Measurements from ENCODE around the gene ABCC3. TPM values are rescaled to one million over a fixed set of nuclear protein-coding genes. Genes with fewer than 3 reads are reported as not detected.

Gene ABCC3
- total and polyA plus RNA-seq, 2 of the 8 experiments (the other 6 are each of a cell fraction or from before 2014, with no cell fraction given) = 0.35 to 0.37 TPM

DNA sequence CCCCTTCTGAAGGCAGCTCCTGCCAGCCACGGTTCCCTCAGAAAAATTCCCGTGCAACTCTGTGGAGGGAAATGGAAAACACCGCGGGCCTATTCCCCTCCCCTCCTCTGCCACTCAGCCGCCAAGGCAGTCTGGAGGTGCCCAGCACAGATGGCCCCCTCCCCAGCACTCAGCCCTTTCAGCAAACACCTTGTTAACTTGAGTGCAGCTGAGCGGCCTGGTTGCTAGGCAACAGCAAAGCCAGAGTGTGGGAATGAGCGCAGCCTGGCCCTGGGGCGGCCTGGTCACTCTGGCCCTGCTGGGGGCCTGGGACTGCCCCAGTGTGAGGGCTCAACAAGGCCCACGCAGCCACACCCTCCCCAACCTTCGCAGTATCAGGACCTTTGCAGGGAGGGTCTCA lies 41.4 kb upstream of the ABCC3 start:
- CTCF ChIA-PET (ENCODE audit: partially characterized antibody) = interaction anchor here (0.8 to 3.3 kb wide), 17 partner anchors 11 to 111 kb away, joined by 3 to 16 read pairs (median 4); partner anchors contain the start of gene SPATA20
- FAIRE-seq = no peak
- WGBS, 2 experiments (ENCODE audit: extremely low coverage in 1 of 2, insufficient coverage in 1 of 2, insufficient read length in 1 of 2, insufficient replicate concordance in 2 of 2, low coverage in 1 of 2, low lambda C conversion rate in 2 of 2, missing lambda C conversion rate in 1 of 2) = 61% methylated on average over 7 of the region's 10 CpGs; no CpG with 5 or more reads in 1 of the 2 experiments

More for the DNA sequence above, 41.4 kb upstream of the ABCC3 start:
- no peak overlapping the region for H3K9ac ChIP-seq (replicated peaks in 1 of 4; ENCODE audit: extremely low read depth in 1 of 4, low read depth in 3 of 4, low read length in 3 of 4)
- H3K14ac ChIP-seq (ENCODE audit: insufficient read length) = no peak overlapping the region
- no peaks in the 10 kb centered on the region; a peak in 1 of 7 replicates for H3K27me3 ChIP-seq (replicated peaks in 1 of 4; ENCODE audit: control insufficient read depth in 3 of 4, extremely low read depth in 1 of 4, insufficient read depth in 3 of 4, low read length in 3 of 4)
- no peak overlapping the region for H4K8ac ChIP-seq (ENCODE audit: extremely low read depth, insufficient read depth, low read length)
- peaks cover 0 to 12% (median 7%) of the 10 kb centered on the region in 4 experiments; a peak in 6 of 7 replicates for H3K4me1 ChIP-seq (replicated peaks in 1 of 4; ENCODE audit: control insufficient read depth in 3 of 4, insufficient read depth in 4 of 4, low read length in 3 of 4)
- no peak overlapping the region for H2BK15ac ChIP-seq (ENCODE audit: low read length)
- no peak overlapping the region for H2BK120ac ChIP-seq (replicated peaks; ENCODE audit: low read depth, low read length)
- H2BK20ac ChIP-seq (ENCODE audit: low read length) = no peak overlapping the region
- no peak overlapping the region for H3K23ac ChIP-seq (ENCODE audit: insufficient read length)
- H3K56ac ChIP-seq (replicated peaks; ENCODE audit: insufficient read length, low read depth, low read length) = no peak overlapping the region
- no peak overlapping the region for H3K4ac ChIP-seq (replicated peaks; ENCODE audit: insufficient read length, low read depth, low read length)
- H3K9me3 ChIP-seq (ENCODE audit: insufficient read depth in 2 of 2, low read depth in 1 of 2, low read length in 1 of 2) = no peaks in the 10 kb centered on the region
- no peak overlapping the region for H2AK5ac ChIP-seq (ENCODE audit: low read depth, low read length)
- H3K4me2 ChIP-seq (ENCODE audit: insufficient read depth in 1 of 2, low read depth in 2 of 2, low read length in 2 of 2) = no peak overlapping the region
- no peak overlapping the region for H3K27ac ChIP-seq (ENCODE audit: low read depth, low read length)
- H3K18ac ChIP-seq (ENCODE audit: extremely low read depth, low read length) = no peak overlapping the region
- no peaks in the 10 kb centered on the region for H3K36me3 ChIP-seq (ENCODE audit: control insufficient read depth in 2 of 4, insufficient read depth in 4 of 4, low read length in 3 of 4)
- H2AFZ ChIP-seq (ENCODE audit: low read length) = no peak overlapping the region
- H3K79me1 ChIP-seq (ENCODE audit: low read depth, low read length) = no peaks in the 10 kb centered on the region
- 0 out of 4 replicates have a peak, but pooled peaks of 1 of the 2 experiments have one; percentile 26 for TF ChIP-seq SIN3A (conservative IDR thresholded peaks at IDR 0.05 in 1 of 2, IDR thresholded peaks at IDR 0.05 in 1 of 2; ENCODE audit: low read depth in 1 of 2, low read length in 2 of 2)
- TF ChIP-seq NANOG (IDR thresholded peaks at IDR 0.05; ENCODE audit: insufficient read depth, low read depth, low read length, poor library complexity, severe bottlenecking) = no peak
- H4K20me1 ChIP-seq (replicated peaks in 1 of 2; ENCODE audit: control insufficient read depth in 1 of 2, insufficient read depth in 2 of 2, low read length in 2 of 2) = peaks cover 2 to 3% of the 10 kb centered on the region in 2 experiments
- H3K79me2 ChIP-seq (ENCODE audit: control insufficient read depth in 1 of 2, insufficient read depth in 2 of 2, low read length in 2 of 2) = no peaks in the 10 kb centered on the region
- 0 out of 2 replicates have a peak overlapping the region, but pooled peaks have one; percentile 5 for H2BK12ac ChIP-seq (ENCODE audit: low read depth, low read length)
- H4K91ac ChIP-seq (replicated peaks; ENCODE audit: insufficient read length, low read length) = no peak overlapping the region
- peak in 1 of 2 experiments; percentile 66 for DNase-seq (ENCODE audit: low read depth in 1 of 2, low spot score in 2 of 2)
- H3K4me3 ChIP-seq (ENCODE audit: extremely low read depth in 1 of 4, insufficient read depth in 2 of 4, low read depth in 3 of 4, low read length in 4 of 4) = no peak overlapping the region; a peak in 1 of 8 replicates
- no peaks in the 10 kb centered on the region for H3K23me2 ChIP-seq (ENCODE audit: low read depth, low read length)
- H2BK5ac ChIP-seq (ENCODE audit: low read depth, low read length) = no peak overlapping the region
- POLR2A ChIA-PET (ENCODE audit: partially characterized antibody) = interaction anchor here (1.0 to 1.8 kb wide), 2 partner anchors 9 to 15 kb away, joined by 3 to 4 read pairs; no protein-coding TSS in a partner anchor
- H4K5ac ChIP-seq (ENCODE audit: insufficient read length, low read depth, low read length) = no peak overlapping the region

All from H1 (cell line).